GM19240 (cell line): ENCODE data around the gene EBF3.

Experiments
- DNase-seq: peaks from one replicate; pipeline ENCODE4 v3.0.0; 2011; ENCODE audit warnings: low spot score; ENCODE audit not compliant: insufficient read length

The EBF3 gene

DNA sequence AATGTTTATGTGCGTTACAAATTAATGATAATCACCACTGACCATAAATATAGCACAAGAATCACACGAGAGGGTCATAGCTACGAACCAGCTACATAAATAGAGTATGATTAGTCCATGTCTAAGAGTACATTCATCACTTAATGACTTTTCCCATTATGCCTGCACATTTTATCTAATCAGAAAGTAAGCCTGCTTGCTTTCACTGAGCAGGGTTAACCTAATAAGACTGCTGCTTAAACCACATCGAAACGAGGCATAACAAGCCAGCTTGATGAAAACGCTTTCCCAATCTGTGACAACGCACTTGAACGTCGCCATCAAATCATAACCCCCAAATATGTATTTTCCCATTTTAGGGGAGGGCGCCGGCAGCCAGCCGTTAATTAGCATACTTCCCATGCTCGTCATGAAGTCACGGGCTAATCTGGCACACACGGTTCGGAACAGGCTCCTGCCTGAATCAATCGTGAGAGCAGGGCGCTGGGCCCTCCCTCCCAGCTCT is 71.5 kb downstream of the EBF3 start:
- no peak for DNase-seq

DNA sequence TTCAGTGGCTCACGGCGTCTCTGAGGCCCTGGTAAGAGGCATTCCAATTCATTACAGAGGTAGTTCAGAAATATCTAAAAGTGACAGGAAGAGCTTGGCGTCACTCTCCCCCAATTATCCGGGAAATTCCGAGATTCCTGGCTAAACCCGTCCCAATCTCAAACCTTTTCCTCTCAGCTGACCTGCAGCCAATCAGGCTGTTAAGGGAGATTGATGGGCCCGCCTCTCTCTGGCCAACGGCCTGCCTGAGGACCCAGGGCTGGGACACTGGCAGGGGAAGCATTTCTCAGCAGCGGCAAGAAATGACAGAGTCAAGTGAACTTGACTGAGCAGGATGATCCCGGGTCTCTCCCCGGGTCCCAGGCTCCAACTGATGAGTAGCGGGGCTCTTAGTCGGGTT is 72.3 kb downstream of the EBF3 start:
- no peak for DNase-seq

DNA sequence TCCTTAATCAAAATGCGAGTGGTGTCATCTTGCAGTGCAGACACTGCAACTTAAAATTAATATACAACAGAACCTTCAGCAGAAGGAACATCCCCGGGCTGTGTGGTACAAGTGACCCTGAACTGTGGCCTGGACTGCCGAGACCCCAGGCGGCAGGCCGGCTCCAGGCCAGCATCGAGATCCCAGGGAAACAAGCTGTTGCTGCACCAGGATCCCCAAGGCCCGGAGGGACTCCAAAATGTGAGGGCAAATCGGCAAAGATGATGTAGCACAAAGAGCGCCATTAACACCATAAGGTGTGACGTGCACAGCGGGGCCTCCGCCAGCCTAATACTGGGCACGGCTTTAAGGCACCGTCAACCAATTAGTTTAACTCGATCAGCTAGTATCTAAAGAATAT is 73.9 kb downstream of the EBF3 start:
- DNase-seq: no peak

- no peak for DNase-seq
These were observed 75.1 kb downstream of the EBF3 start for GRCh38 chr10:129888784-129889616.

- no peak for DNase-seq
These were observed 75.9 kb downstream of the EBF3 start for GRCh38 chr10:129887986-129888783.

DNA sequence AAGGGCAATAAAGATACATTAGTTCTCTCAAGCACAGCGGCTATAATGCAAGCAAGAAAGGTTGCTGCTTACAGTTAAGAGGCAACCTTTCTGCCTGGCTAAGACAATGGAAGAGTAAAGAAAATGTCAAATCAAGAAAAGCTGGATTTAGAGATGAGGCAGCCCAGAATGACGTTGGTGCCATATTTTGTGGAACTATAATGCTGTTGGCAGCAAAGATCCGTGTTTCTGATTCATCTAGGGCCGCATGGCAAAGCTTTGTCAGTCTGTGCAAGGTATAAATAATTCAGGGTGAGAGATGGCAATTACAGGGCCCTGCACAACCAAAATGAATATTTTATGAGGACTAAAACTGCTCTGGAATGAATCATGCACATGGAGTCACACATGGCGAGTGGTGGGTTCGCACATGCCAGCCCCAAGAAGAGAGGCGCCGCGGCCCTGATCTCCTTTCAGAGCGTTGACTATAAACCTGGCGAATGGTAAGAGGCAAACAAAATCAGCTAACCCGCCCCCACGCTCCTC is 76.6 kb downstream of the EBF3 start:
- no peak for DNase-seq

DNA sequence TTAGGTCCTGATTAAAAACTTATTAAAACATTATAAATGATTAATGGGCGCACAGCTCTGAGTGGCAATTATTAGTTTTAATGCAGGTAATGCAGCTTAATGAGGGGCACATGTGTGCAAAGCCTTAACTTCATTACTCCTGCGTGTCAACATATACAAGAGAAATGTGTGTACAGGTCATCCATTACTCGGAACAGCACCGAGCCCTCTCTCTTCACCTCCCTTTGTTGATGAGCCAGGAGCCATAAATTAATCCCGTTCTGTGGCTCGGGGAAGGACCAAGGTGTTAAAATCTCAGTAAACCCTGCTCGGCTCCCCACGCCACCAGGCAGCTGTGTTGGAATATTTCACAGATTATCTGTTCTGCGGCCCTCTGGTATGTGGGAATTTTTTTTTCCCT is 77.8 kb downstream of the EBF3 start:
- no peak for DNase-seq

- no peak for DNase-seq
These were observed 78.5 kb downstream of the EBF3 start for GRCh38 chr10:129885526-129885925.

GRCh38 chr10:129884398-129885078 is 79.5 kb downstream of the EBF3 start:
- no peak for DNase-seq

- no peak for DNase-seq
These were observed 80.3 kb downstream of the EBF3 start for GRCh38 chr10:129883626-129884397.

DNA sequence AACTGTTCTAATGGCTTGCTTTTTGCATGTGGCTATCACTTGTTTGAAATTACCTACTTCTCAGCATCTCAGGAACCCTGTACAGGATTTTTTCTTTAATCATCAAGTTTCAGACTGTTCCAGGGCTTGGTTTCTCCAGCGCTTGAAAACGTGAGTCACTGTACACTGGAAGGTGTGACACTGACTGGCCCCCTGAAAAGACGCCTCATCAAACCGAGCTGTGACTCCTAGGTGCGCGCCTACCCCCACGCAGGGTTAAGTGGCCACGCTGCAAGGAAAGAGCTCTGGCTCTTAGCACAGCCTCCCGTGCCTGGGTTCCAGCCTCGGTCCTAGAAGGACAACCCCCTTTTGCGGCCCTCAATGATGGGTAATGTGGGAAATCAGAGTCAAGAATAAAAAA is 81.0 kb downstream of the EBF3 start:
- no peak for DNase-seq

- no peak for DNase-seq
These were observed 81.6 kb downstream of the EBF3 start for GRCh38 chr10:129882291-129883010.

DNA sequence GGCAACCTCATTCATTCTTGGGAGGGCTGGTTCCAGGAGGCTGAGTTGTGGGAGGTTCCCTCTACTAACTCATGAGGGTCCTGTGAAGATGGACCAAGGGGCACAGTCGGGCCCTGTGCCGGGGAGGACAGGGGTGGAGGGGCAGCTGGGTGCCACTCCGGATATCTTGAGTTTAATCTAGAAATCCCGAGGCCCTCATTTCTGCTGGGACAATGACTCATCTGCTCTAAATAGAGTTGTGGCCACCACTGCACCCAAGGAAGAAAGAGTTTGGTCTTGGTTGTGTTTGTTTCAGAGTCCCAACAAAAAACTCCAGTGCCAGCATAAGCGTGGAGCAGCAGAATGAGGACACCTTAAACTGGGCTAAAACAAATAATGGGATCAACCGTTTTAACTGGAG is 82.4 kb downstream of the EBF3 start:
- DNase-seq: no peak

DNA sequence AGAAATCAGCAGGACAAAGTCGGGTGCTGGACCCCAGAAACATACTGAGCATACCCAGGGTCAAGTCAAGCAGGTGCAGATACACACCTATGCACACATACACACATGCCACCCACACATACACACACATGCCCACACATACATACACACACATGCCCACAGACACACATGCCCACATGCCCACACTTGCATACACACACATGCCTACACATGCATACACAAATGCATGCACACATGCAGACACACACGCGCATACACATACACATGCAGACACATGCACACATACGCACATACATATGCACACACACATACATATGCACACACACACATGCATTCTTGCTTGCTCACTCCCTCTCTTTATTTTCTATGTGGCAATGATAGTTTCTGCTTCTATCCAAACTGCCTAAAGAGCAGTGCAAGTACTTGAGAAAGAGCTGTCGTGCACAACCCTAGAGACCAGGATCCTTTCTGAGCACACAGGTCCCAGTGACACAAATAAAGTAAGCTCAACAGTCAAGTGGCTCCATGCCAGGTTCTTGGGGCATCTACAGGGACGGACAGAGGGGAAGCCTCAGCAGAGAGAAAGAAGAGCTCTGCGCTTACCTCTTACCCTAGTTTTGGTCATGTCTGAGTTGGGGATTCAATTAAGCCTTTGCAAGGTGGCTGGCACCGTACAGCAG is 83.7 kb downstream of the EBF3 start:
- DNase-seq: no peak

DNA sequence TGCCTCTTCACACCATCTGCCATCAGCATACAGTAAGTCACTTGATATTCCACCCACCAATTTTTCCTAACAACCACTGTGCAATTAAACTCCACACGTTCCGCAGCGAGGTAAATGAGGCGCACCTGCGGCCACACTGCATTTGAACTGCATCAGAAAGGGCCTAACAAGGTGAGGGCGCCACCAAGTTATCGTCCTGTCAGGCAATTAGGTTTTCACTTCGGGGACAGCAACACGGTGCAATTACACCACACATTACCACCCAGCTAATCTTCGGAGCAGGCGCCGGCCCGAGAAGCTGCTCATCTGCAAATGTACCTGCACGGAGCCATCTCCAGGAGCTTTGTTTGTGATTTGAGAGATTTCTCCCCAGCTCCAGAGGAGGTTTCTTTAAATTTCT is 84.4 kb downstream of the EBF3 start:
- no peak for DNase-seq

GRCh38 chr10:129878835-129879234 is 85.2 kb downstream of the EBF3 start:
- DNase-seq: no peak

- DNase-seq: no peak
These were observed 86.2 kb downstream of the EBF3 start for GRCh38 chr10:129877773-129878371.

- DNase-seq: no peak
These were observed 87.2 kb downstream of the EBF3 start for GRCh38 chr10:129876838-129877237.

DNA sequence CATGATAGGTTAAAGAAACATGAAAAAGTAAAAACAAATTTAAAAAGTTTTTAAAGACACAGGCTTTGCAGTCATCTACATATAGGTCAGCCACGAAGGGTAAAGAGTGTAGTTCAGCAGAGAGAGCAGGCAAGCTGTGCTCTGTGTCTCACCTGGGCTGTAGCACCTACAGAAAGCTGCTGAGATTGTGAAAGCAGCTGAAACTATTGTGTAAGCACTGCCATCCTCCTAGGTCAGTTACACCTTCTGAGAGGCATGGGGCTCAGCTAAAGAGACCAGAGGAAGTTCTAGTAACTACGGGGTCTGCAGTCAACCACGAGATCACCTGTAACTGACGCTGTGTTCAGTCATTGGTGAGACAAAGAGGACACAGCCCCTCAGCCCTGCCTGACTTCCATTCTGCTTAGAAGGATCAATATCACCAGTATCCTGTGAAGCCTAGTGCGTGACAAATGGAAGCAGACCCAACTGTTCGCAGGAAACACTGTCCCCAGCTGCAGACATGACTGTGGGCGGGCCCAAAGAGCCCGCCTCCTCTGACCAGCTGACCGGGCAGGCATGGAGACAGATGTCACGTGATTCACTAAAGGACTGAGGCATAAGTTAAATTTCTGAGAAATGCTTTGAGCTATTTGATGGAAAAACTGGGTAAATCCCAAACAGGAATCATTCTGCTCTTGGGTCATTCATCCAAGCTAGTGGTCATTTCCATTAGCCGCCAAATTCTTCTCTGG is 87.9 kb downstream of the EBF3 start:
- DNase-seq: no peak
